NCI-H146 treated with DMSO at 0.1 percent for 48 hours (cell line): ENCODE data around the gene MCEE.
"Not testable (repeated sequence)": the region's sequence is repeated elsewhere in the genome, so short reads cannot be mapped to it uniquely, and the experiment has no call there.

ENCODE experiments used
- DNase-seq: peaks from one replicate; lab custom pipeline; 2025; ENCODE audit not compliant: unreplicated experiment; lab: John Stamatoyannopoulos, UW

MCEE gene

GRCh38 chr2:71129114-71129901 lies 721 bp downstream of the MCEE start:
- DNase-seq = no peak

- no peak for DNase-seq
Observed at GRCh38 chr2:71126957-71127356, 3.1 kb downstream of the MCEE start.

- no peak for DNase-seq
Observed at GRCh38 chr2:71125506-71126294, 4.3 kb downstream of the MCEE start.

GRCh38 chr2:71122387-71123298 lies 7.4 kb downstream of the MCEE start:
- no peak for DNase-seq

- no peak for DNase-seq
Observed at GRCh38 chr2:71121479-71121878, 8.6 kb downstream of the MCEE start.

- no peak for DNase-seq
Observed at GRCh38 chr2:71120195-71120594, 9.8 kb downstream of the MCEE start.

GRCh38 chr2:71117063-71117462 lies 13.0 kb downstream of the MCEE start:
- no peak for DNase-seq

- no peak for DNase-seq
Observed at GRCh38 chr2:71113843-71114242, 16.2 kb downstream of the MCEE start.

GRCh38 chr2:71108091-71108490 lies 21.9 kb downstream of the MCEE start:
- no peak for DNase-seq

- not testable (repeated sequence) for DNase-seq
Observed at GRCh38 chr2:71106463-71106862, 23.6 kb downstream of the MCEE start.

- DNase-seq = no peak
Observed at GRCh38 chr2:71103809-71104208, 26.2 kb downstream of the MCEE start.

- no peak for DNase-seq
Observed at GRCh38 chr2:71102981-71103681, 26.9 kb downstream of the MCEE start.

- no peak for DNase-seq
Observed at GRCh38 chr2:71101656-71102055, 28.4 kb downstream of the MCEE start.

- DNase-seq = peak; percentile 60
Observed at GRCh38 chr2:71100195-71100964, 29.6 kb downstream of the MCEE start.

- not testable (repeated sequence) for DNase-seq
Observed at GRCh38 chr2:71092491-71093260, 37.4 kb downstream of the MCEE start.

GRCh38 chr2:71091808-71092207 lies 38.2 kb downstream of the MCEE start:
- not testable (repeated sequence) for DNase-seq

GRCh38 chr2:71089475-71089874 lies 40.6 kb downstream of the MCEE start:
- DNase-seq = not testable (repeated sequence)

GRCh38 chr2:71085325-71086003 lies 44.6 kb downstream of the MCEE start:
- peak; percentile 30 for DNase-seq
